Osteoblast (primary cell): Measurements from ENCODE around the gene KLK10. TPM values are rescaled to one million over a fixed set of nuclear protein-coding genes. Genes with fewer than 3 reads are reported as not detected.

ENCODE experiments used
- DNase-seq: peaks from one replicate; pipeline ENCODE4 v3.0.0; 2011; ENCODE audit warnings: low spot score, mixed read lengths; ENCODE audit not compliant: insufficient read length; ENCODE audit errors: missing footprints
- H2AFZ ChIP-seq: 2 replicates; pipeline ENCODE4 v1.6.0; 2011; ENCODE audit warnings: mild to moderate bottlenecking, low read length
- H3K27ac ChIP-seq: 2 replicates; pipeline ENCODE4 v1.5.1; 2011; ENCODE audit warnings: mild to moderate bottlenecking, low read depth, low read length, moderate library complexity
- H3K27me3 ChIP-seq: 2 replicates; pipeline ENCODE4 v1.6.0; 2012; ENCODE audit warnings: mild to moderate bottlenecking, control low read depth, inconsistent platforms, low read length, moderate library complexity; ENCODE audit not compliant: insufficient read depth
- H3K36me3 ChIP-seq: 2 replicates; pipeline ENCODE4 v1.5.1; 2011; ENCODE audit warnings: mild to moderate bottlenecking, low read length, control low read depth, moderate library complexity; ENCODE audit not compliant: insufficient read depth
- H3K4me1 ChIP-seq: 2 replicates; pipeline ENCODE4 v1.5.1; 2011; ENCODE audit warnings: mild to moderate bottlenecking, low read length, control low read depth, moderate library complexity; ENCODE audit not compliant: insufficient read depth
- H3K4me2 ChIP-seq: 2 replicates; pipeline ENCODE4 v1.6.0; 2011; ENCODE audit warnings: mild to moderate bottlenecking, low read length; ENCODE audit not compliant: insufficient read depth
- H3K4me3 ChIP-seq: fragments of 200-600 bp; sonication (generic); 3 replicates; pipeline ENCODE4 v1.5.1; 2012; ENCODE audit warnings: mild to moderate bottlenecking, low read length, inconsistent platforms; ENCODE audit not compliant: insufficient read depth
- H3K79me2 ChIP-seq: 2 replicates; pipeline ENCODE4 v1.6.0; 2012; ENCODE audit warnings: mild to moderate bottlenecking, low read length, control low read depth, inconsistent platforms; ENCODE audit not compliant: insufficient read depth
- H3K9me3 ChIP-seq: 2 replicates; pipeline ENCODE4 v1.5.1; 2011; ENCODE audit warnings: low read depth, low read length, control low read depth
- H4K20me1 ChIP-seq: 2 replicates; pipeline ENCODE4 v1.6.0; 2012; ENCODE audit warnings: mild to moderate bottlenecking, low read length, control low read depth; ENCODE audit not compliant: insufficient read depth
- CTCF ChIP-seq: IDR thresholded peaks from 2 replicates; pipeline ENCODE4 v1.5.1; 2011; ENCODE audit warnings: mild to moderate bottlenecking, low read depth, low read length, moderate library complexity; ENCODE audit errors: extremely low read depth
- total RNA-seq: library from RNA; depleted of rRNA; stranded (reverse); fragments of >200 nt; gene quantifications from 2 replicates; pipeline ENCODE4 v1.2.3, GENCODE V29; 2012

Gene KLK10
- total RNA-seq, 1 donor = not detected

- Histone ChIP-seq H3K27me3 (no peaks in the 10 kb centered on the region), H4K20me1 (no peaks in the 10 kb centered on the region), H2AFZ (no peak overlapping the region), H3K79me2 (no peaks in the 10 kb centered on the region), H3K36me3 (no peaks in the 10 kb centered on the region), H3K27ac (no peak overlapping the region), H3K4me1 (no peaks in the 10 kb centered on the region), H3K9me3 (no peaks in the 10 kb centered on the region), H3K4me2 (no peak overlapping the region), H3K4me3 (no peak overlapping the region)
- TF ChIP-seq CTCF = no peak
- no peak for DNase-seq
Observed at GRCh38 chr19:50982186-50982585, 37.3 kb downstream of the KLK10 start.

- Histone ChIP-seq H3K27ac (no peak overlapping the region), H3K27me3 (no peaks in the 10 kb centered on the region), H3K36me3 (no peaks in the 10 kb centered on the region), H3K9me3 (no peaks in the 10 kb centered on the region), H3K4me1 (no peaks in the 10 kb centered on the region), H2AFZ (no peak overlapping the region), H4K20me1 (no peaks in the 10 kb centered on the region), H3K4me3 (no peak overlapping the region), H3K79me2 (no peaks in the 10 kb centered on the region), H3K4me2 (no peak overlapping the region)
- DNase-seq = no peak
- no peak for TF ChIP-seq CTCF
Observed at GRCh38 chr19:50981587-50982146, 37.8 kb downstream of the KLK10 start.

- Histone ChIP-seq H3K27ac (no peak overlapping the region), H3K4me2 (no peak overlapping the region), H3K36me3 (no peaks in the 10 kb centered on the region), H4K20me1 (no peaks in the 10 kb centered on the region), H3K4me3 (no peak overlapping the region), H3K4me1 (no peaks in the 10 kb centered on the region), H3K27me3 (no peaks in the 10 kb centered on the region), H2AFZ (no peak overlapping the region), H3K79me2 (no peaks in the 10 kb centered on the region), H3K9me3 (no peaks in the 10 kb centered on the region)
- TF ChIP-seq CTCF = no peak
- DNase-seq = no peak
Observed at GRCh38 chr19:50980208-50980607, 39.3 kb downstream of the KLK10 start.

- H3K4me2 ChIP-seq = no peak overlapping the region
- H3K9me3 ChIP-seq = no peaks in the 10 kb centered on the region
- no peaks in the 10 kb centered on the region for H4K20me1 ChIP-seq
- no peaks in the 10 kb centered on the region for H3K36me3 ChIP-seq
- H3K27ac ChIP-seq = no peak overlapping the region
- H2AFZ ChIP-seq = no peak overlapping the region
- no peak for TF ChIP-seq CTCF
- no peaks in the 10 kb centered on the region for H3K27me3 ChIP-seq
- H3K4me1 ChIP-seq = no peaks in the 10 kb centered on the region
- DNase-seq = no peak
- no peaks in the 10 kb centered on the region for H3K79me2 ChIP-seq
- no peak overlapping the region for H3K4me3 ChIP-seq
Observed at GRCh38 chr19:50979758-50980157, 39.8 kb downstream of the KLK10 start.
